Activated CD4-positive, alpha-beta memory T cell treated with anti-CD3 and anti-CD28 coated beads for 36 hours (primary cell): ENCODE results near the gene CD2. TPM values are rescaled to one million over a fixed set of nuclear protein-coding genes. Genes with fewer than 3 reads are reported as not detected.
A peak's percentile ranks its signal among the peaks of the same experiment; 100 is the strongest.
"Not testable (repeated sequence)": the region's sequence is repeated elsewhere in the genome, so short reads cannot be mapped to it uniquely, and the experiment has no call there.

Source experiments
- CTCF ChIA-PET: fragments of 350-600 bp; sonication (Branson Sonifier 250); formaldehyde crosslinking; loops from one replicate; lab custom pipeline; 2021; ENCODE audit warnings: antibody characterized with exemption, inconsistent platforms; lab: Charles Lee
- POLR2A ChIA-PET: fragments of 350-600 bp; sonication (Branson Sonifier 250); formaldehyde crosslinking; loops from one replicate; lab custom pipeline; 2021; ENCODE audit warnings: antibody characterized with exemption; lab: Charles Lee
- DNase-seq: peaks from one replicate; pipeline ENCODE4 v3.0.0-alpha.2; 2020
- H3K27ac Mint-ChIP-seq: one replicate; pipeline ENCODE4 v1.8.0; 2021; ENCODE audit warnings: mixed read lengths
- H3K27me3 Mint-ChIP-seq: one replicate; pipeline ENCODE4 v1.8.0; 2021; ENCODE audit warnings: mixed read lengths
- H3K36me3 Mint-ChIP-seq: one replicate; pipeline ENCODE4 v1.8.0; 2021; ENCODE audit warnings: mixed read lengths
- H3K4me1 Mint-ChIP-seq: one replicate; pipeline ENCODE4 v1.8.0; 2021; ENCODE audit warnings: low read depth, mixed read lengths
- H3K4me3 Mint-ChIP-seq: one replicate; pipeline ENCODE4 v1.8.0; 2021; ENCODE audit warnings: mild to moderate bottlenecking, mixed read lengths
- H3K9me3 Mint-ChIP-seq: one replicate; pipeline ENCODE4 v1.8.0; 2021; ENCODE audit warnings: mixed read lengths
- intact Hi-C: fragments of 100-400 bp; cut with micrococcal nuclease; formaldehyde crosslinking; loops from one replicate; pipeline ENCODE4 v1.15.1; 2023
- total RNA-seq, 2 experiments: library from RNA; stranded (reverse); gene quantifications; one replicate each; pipeline ENCODE4 v1.2.3, GENCODE V29; 2021

The CD2 gene
- total RNA-seq, 2 experiments from 2014 or later, result 335 to 355 TPM

- Mint-ChIP-seq H3K9me3 (peaks cover 58% of the 10 kb centered on the region), H3K4me3 (no peak overlapping the region), H3K4me1 (peaks cover 32% of the 10 kb centered on the region), H3K36me3 (peaks cover 55% of the 10 kb centered on the region), H3K27ac (peak overlapping the region; percentile 10), H3K27me3 (no peaks in the 10 kb centered on the region)
- POLR2A ChIA-PET, result no interaction called here
- intact Hi-C loops, result no loop called here
- DNase-seq, result no peak
- CTCF ChIA-PET, result no interaction called here
Measured at GRCh38 chr1:116743535-116743934, 10.7 kb upstream of the CD2 start.

- CTCF ChIA-PET, result interaction anchor here (2.8 kb wide), 1 partner anchor 9 kb away, joined by 18 read pairs; no protein-coding TSS in a partner anchor
- Mint-ChIP-seq H3K4me3 (no peak overlapping the region), H3K27me3 (no peaks in the 10 kb centered on the region), H3K4me1 (peaks cover 30% of the 10 kb centered on the region), H3K27ac (no peak overlapping the region), H3K36me3 (peaks cover 69% of the 10 kb centered on the region), H3K9me3 (peaks cover 68% of the 10 kb centered on the region)
- DNase-seq, result no peak
- intact Hi-C loops, result no loop called here
- POLR2A ChIA-PET, result interaction anchor here (1.0 to 16.8 kb wide), 5 partner anchors 9 to 312 kb away, joined by 4 to 629 read pairs (median 63); partner anchors contain the start of gene TTF2
Measured at GRCh38 chr1:116748272-116748671, 6.0 kb upstream of the CD2 start.

GRCh38 chr1:116751146-116751545 is 3.1 kb upstream of the CD2 start:
- intact Hi-C loops, result loop anchor here (1.0 kb wide), 1 partner anchor 12 kb away; no protein-coding TSS in a partner anchor
- Mint-ChIP-seq H3K27me3 (no peaks in the 10 kb centered on the region), H3K27ac (peak overlapping the region; percentile 99), H3K9me3 (peaks cover 42% of the 10 kb centered on the region), H3K36me3 (peaks cover 71% of the 10 kb centered on the region), H3K4me1 (peaks cover 37% of the 10 kb centered on the region), H3K4me3 (peak overlapping the region; percentile 74)
- ChIA-PET POLR2A (interaction anchor here (0.8 to 16.8 kb wide), 9 partner anchors 8 to 308 kb away, joined by 3 to 629 read pairs (median 4); no protein-coding TSS in a partner anchor), CTCF (interaction anchor here (0.9 to 6.8 kb wide), 5 partner anchors 9 to 67 kb away, joined by 3 to 60 read pairs (median 6); no protein-coding TSS in a partner anchor)
- DNase-seq, result peak; percentile 52

- Mint-ChIP-seq H3K36me3 (peaks cover 71% of the 10 kb centered on the region), H3K9me3 (peaks cover 37% of the 10 kb centered on the region), H3K27me3 (no peaks in the 10 kb centered on the region), H3K4me1 (peaks cover 37% of the 10 kb centered on the region), H3K4me3 (peak overlapping the region; percentile 74), H3K27ac (peak overlapping the region; percentile 99)
- CTCF ChIA-PET, result interaction anchor here (0.9 to 6.8 kb wide), 5 partner anchors 10 to 67 kb away, joined by 3 to 60 read pairs (median 6); no protein-coding TSS in a partner anchor
- DNase-seq, result no peak
- POLR2A ChIA-PET, result interaction anchor here (0.8 to 16.8 kb wide), 9 partner anchors 8 to 308 kb away, joined by 3 to 629 read pairs (median 4); no protein-coding TSS in a partner anchor
- intact Hi-C loops, result loop anchor here (1.0 kb wide), 1 partner anchor 12 kb away; no protein-coding TSS in a partner anchor
Measured at GRCh38 chr1:116751621-116752020, 2.6 kb upstream of the CD2 start.

- Mint-ChIP-seq H3K27ac (peak overlapping the region; percentile 99), H3K9me3 (peaks cover 20% of the 10 kb centered on the region), H3K4me1 (peaks cover 37% of the 10 kb centered on the region), H3K4me3 (peak overlapping the region; percentile 99), H3K36me3 (peaks cover 72% of the 10 kb centered on the region), H3K27me3 (no peaks in the 10 kb centered on the region)
- ChIA-PET POLR2A (interaction anchor here (0.5 to 16.8 kb wide), 6 partner anchors 14 to 307 kb away, joined by 3 to 629 read pairs (median 32); partner anchors contain the start of gene TTF2), CTCF (interaction anchor here (1.1 to 6.8 kb wide), 3 partner anchors 15 to 56 kb away, joined by 3 to 60 read pairs (median 15); no protein-coding TSS in a partner anchor)
- intact Hi-C loops, result no loop called here
- no peak for DNase-seq
Measured at GRCh38 chr1:116753312-116753711, 918 bp upstream of the CD2 start.

DNA sequence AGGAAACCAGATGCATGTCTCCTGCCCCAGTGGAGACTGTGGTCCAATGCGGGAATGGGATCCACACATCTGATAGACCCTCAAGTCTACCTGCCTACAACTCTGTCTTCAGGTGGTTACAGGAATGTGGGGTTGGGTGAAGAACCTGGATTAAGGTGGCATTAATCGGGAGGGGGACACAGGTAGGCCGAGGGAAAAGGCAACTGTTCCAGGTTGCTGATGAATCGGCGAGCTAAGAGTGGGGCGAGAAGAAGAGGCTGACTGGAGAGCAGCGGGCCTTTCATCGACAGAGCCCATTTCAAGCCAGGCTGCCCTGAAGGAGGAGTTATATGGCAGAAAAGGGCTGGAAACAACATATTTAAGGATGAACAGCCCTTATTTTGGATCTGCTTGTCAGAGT is 836 bp downstream of the CD2 start:
- peaks cover 73% of the 10 kb centered on the region for H3K36me3 Mint-ChIP-seq
- H3K27ac Mint-ChIP-seq, result peak overlapping the region; percentile 99
- H3K9me3 Mint-ChIP-seq, result peaks cover 3% of the 10 kb centered on the region
- peak overlapping the region; percentile 99 for H3K4me3 Mint-ChIP-seq
- intact Hi-C loops, result no loop called here
- POLR2A ChIA-PET, result interaction anchor here (1.0 to 19.5 kb wide), 11 partner anchors 12 to 379 kb away, joined by 3 to 803 read pairs (median 10); partner anchors contain the start of gene TTF2
- H3K4me1 Mint-ChIP-seq, result peaks cover 38% of the 10 kb centered on the region
- no peaks in the 10 kb centered on the region for H3K27me3 Mint-ChIP-seq
- CTCF ChIA-PET, result interaction anchor here (1.2 to 6.8 kb wide), 8 partner anchors 9 to 305 kb away, joined by 3 to 60 read pairs (median 5); partner anchors contain the start of gene TTF2
- DNase-seq, result no peak

DNA sequence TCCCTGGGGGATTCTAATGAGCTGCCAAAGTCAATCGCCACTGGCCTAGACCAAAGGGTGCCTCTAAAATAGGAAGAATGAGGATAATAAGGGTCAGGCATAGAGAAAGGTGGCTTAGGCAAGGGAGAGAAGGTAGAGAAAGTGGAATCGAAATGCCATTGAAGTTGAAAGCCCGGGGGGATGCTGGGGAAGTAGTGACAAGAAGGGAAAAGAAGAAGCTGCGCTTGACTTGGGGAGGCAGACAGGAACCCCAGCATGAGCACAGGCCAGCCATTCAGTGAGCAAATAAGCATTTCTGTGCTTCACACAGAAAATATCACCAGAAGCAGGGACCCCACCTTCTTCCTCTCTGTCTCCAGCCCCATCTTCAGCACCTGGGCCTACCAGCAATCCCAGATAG is 1.5 kb downstream of the CD2 start:
- Mint-ChIP-seq H3K9me3 (no peaks in the 10 kb centered on the region), H3K36me3 (peaks cover 76% of the 10 kb centered on the region), H3K27ac (peak overlapping the region; percentile 99), H3K4me3 (peak overlapping the region; percentile 99), H3K4me1 (peaks cover 38% of the 10 kb centered on the region), H3K27me3 (no peaks in the 10 kb centered on the region)
- no peak for DNase-seq
- ChIA-PET POLR2A (interaction anchor here (1.5 to 19.5 kb wide), 8 partner anchors 11 to 380 kb away, joined by 5 to 803 read pairs (median 32); partner anchors contain the start of gene TTF2), CTCF (interaction anchor here (1.5 to 6.8 kb wide), 6 partner anchors 8 to 304 kb away, joined by 3 to 60 read pairs (median 10); partner anchors contain the start of gene TTF2)
- intact Hi-C loops, result no loop called here

DNA sequence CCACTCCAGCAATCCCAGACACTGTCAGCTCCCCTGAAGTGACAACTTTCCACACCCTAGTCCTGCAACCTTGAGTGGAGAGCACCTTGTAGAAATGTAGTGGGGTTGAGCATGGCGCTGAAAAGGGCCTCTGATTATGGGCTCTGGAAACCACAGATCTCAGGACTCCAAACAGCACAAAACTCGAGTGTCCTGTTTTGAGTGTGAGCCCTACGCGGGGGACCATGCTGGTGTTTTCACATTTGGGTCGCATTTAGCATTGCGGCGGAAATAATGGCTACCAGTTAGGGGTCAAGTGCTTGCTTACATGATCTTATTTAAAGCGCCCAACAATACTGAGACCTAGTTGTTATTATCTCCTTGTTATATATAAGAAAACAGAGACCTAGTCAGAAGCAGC is 1.9 kb downstream of the CD2 start:
- Mint-ChIP-seq H3K27ac (peak overlapping the region; percentile 99), H3K4me1 (peaks cover 36% of the 10 kb centered on the region), H3K36me3 (peaks cover 77% of the 10 kb centered on the region), H3K4me3 (peak overlapping the region; percentile 99)
- H3K27me3 Mint-ChIP-seq, H3K9me3 Mint-ChIP-seq, intact Hi-C loops: not testable (repeated sequence)
- POLR2A ChIA-PET, result interaction anchor here (1.5 to 19.5 kb wide), 7 partner anchors 11 to 380 kb away, joined by 5 to 803 read pairs (median 44); no protein-coding TSS in a partner anchor
- peak; percentile 55 for DNase-seq
- CTCF ChIA-PET, result interaction anchor here (1.9 to 6.8 kb wide), 5 partner anchors 8 to 304 kb away, joined by 5 to 60 read pairs (median 15); partner anchors contain the start of gene TTF2

DNA sequence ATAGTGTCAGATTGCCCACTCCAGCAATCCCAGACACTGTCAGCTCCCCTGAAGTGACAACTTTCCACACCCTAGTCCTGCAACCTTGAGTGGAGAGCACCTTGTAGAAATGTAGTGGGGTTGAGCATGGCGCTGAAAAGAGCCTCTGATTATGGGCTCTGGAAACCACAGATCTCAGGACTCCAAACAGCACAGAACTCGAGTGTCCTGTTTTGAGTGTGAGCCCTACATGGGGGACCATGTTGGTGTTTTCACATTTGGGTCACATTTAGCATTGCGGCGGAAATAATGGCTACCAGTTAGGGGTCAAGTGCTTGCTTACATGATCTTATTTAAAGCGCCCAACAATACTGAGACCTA is 4.2 kb downstream of the CD2 start:
- ChIA-PET POLR2A (interaction anchor here (1.5 to 19.5 kb wide), 5 partner anchors 9 to 69 kb away, joined by 10 to 1099 read pairs (median 629); no protein-coding TSS in a partner anchor), CTCF (interaction anchor here (0.9 to 1.8 kb wide), 3 partner anchors 11 to 59 kb away, joined by 4 to 9 read pairs (median 4); no protein-coding TSS in a partner anchor)
- peak overlapping the region; percentile 99 for H3K4me3 Mint-ChIP-seq
- H3K27me3 Mint-ChIP-seq, intact Hi-C loops, H3K9me3 Mint-ChIP-seq, DNase-seq: not testable (repeated sequence)
- peak overlapping the region; percentile 99 for H3K27ac Mint-ChIP-seq
- H3K36me3 Mint-ChIP-seq, result peaks cover 94% of the 10 kb centered on the region
- peaks cover 40% of the 10 kb centered on the region for H3K4me1 Mint-ChIP-seq

DNA sequence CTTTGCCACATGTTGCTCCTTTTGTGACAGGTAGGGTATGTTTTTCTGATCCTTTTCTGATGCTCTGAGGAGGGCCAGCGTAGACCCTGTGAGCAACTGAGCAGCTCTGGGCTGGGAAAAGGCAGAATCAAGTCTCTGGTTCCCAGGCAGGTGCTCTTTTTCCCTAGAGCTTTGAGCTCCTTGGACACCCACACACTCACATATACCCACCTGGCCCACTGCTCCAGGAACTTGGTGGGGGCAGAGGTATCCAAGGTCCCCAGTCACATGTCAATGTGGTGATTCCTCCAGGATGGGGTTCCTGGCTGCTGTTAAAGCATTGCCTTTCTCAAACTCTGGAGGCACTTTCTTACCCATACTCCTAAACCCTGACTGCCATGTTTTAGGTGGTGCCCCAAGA is 5.4 kb downstream of the CD2 start:
- no peak for DNase-seq
- Mint-ChIP-seq H3K9me3 (no peaks in the 10 kb centered on the region), H3K4me3 (peak overlapping the region; percentile 99), H3K27me3 (peaks cover 2% of the 10 kb centered on the region), H3K4me1 (peaks cover 45% of the 10 kb centered on the region), H3K27ac (peak overlapping the region; percentile 99), H3K36me3 (peaks cover 97% of the 10 kb centered on the region)
- intact Hi-C loops, result loop anchor here (5.0 to 10.0 kb wide), 3 partner anchors 123 to 903 kb away; partner anchors contain the start of gene MAN1A2
- ChIA-PET CTCF (interaction anchor here (0.9 to 1.8 kb wide), 5 partner anchors 10 to 67 kb away, joined by 3 to 9 read pairs (median 4); no protein-coding TSS in a partner anchor), POLR2A (interaction anchor here (1.2 to 19.5 kb wide), 7 partner anchors 7 to 301 kb away, joined by 4 to 1099 read pairs (median 10); partner anchors contain the start of gene TTF2)

DNA sequence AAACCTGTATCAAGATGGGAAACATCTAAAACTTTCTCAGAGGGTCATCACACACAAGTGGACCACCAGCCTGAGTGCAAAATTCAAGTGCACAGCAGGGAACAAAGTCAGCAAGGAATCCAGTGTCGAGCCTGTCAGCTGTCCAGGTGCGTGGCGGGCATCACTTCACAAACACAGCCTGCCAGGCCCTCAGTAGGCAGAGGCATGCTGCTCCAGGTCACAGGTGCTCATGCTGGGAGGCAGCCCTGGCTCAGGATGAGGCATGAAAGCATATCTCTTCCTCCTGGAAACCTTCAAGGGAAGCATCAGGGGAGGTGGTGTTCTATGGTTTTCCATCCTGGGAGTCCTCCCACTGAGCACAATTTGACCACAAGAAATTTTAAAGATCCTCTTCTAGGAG is 6.3 kb downstream of the CD2 start:
- peaks cover 54% of the 10 kb centered on the region for H3K4me1 Mint-ChIP-seq
- H3K36me3 Mint-ChIP-seq, result peaks cover 97% of the 10 kb centered on the region
- no peaks in the 10 kb centered on the region for H3K9me3 Mint-ChIP-seq
- CTCF ChIA-PET, result interaction anchor here (0.7 to 10.8 kb wide), 5 partner anchors 9 to 300 kb away, joined by 3 to 181 read pairs (median 4); partner anchors contain the start of gene TTF2
- peak overlapping the region; percentile 99 for H3K4me3 Mint-ChIP-seq
- POLR2A ChIA-PET, result interaction anchor here (0.6 to 19.5 kb wide), 8 partner anchors 4 to 298 kb away, joined by 3 to 1099 read pairs (median 430); partner anchors contain the start of genes CD2 and TTF2
- peaks cover 3% of the 10 kb centered on the region for H3K27me3 Mint-ChIP-seq
- no peak for DNase-seq
- H3K27ac Mint-ChIP-seq, result peak overlapping the region; percentile 99
- intact Hi-C loops, result loop anchor here (5.0 to 10.0 kb wide), 3 partner anchors 122 to 902 kb away; partner anchors contain the start of gene MAN1A2
